Epidermal melanocyte (primary cell): ENCODE measurements around the gene ACTR5.
A peak's percentile ranks its signal among the peaks of the same experiment; 100 is the strongest.
"Not testable (repeated sequence)": the region's sequence is repeated elsewhere in the genome, so short reads cannot be mapped to it uniquely, and the experiment has no call there.

ENCODE experiments used
- DNase-seq: peaks from one replicate; pipeline ENCODE4 v3.0.0; 2011; ENCODE audit warnings: low spot score; ENCODE audit not compliant: insufficient read length

Gene ACTR5

GRCh38 chr20:38764567-38765318, 16.5 kb downstream of the ACTR5 start:
- no peak for DNase-seq

- no peak for DNase-seq
These were observed 17.8 kb downstream of the ACTR5 start for GRCh38 chr20:38766071-38766470.

- DNase-seq, result no peak
These were observed 21.4 kb downstream of the ACTR5 start for GRCh38 chr20:38769376-38770295.

- DNase-seq, result peak; percentile 38
These were observed 22.3 kb downstream of the ACTR5 start for GRCh38 chr20:38770546-38770945.

GRCh38 chr20:38770970-38771369, 22.7 kb downstream of the ACTR5 start:
- DNase-seq, result no peak

- no peak for DNase-seq
These were observed 23.4 kb downstream of the ACTR5 start for GRCh38 chr20:38771621-38772020.

GRCh38 chr20:38774167-38774566, 25.9 kb downstream of the ACTR5 start:
- no peak for DNase-seq

- DNase-seq, result no peak
These were observed 28.1 kb downstream of the ACTR5 start for GRCh38 chr20:38776363-38776762.

GRCh38 chr20:38779247-38780097, 31.2 kb downstream of the ACTR5 start:
- DNase-seq, result no peak

GRCh38 chr20:38782275-38782674, 34.0 kb downstream of the ACTR5 start:
- no peak for DNase-seq

GRCh38 chr20:38787870-38788269, 39.6 kb downstream of the ACTR5 start:
- no peak for DNase-seq

- no peak for DNase-seq
These were observed 41.4 kb downstream of the ACTR5 start for GRCh38 chr20:38789503-38790199.

GRCh38 chr20:38790200-38791053, 42.2 kb downstream of the ACTR5 start:
- DNase-seq, result no peak

- DNase-seq, result no peak
These were observed 43.0 kb downstream of the ACTR5 start for GRCh38 chr20:38791291-38791690.

GRCh38 chr20:38791940-38792339, 43.7 kb downstream of the ACTR5 start:
- DNase-seq, result no peak

- not testable (repeated sequence) for DNase-seq
These were observed 45.8 kb downstream of the ACTR5 start for GRCh38 chr20:38794057-38794456.

- DNase-seq, result no peak
These were observed 50.0 kb downstream of the ACTR5 start for GRCh38 chr20:38798266-38798665.

GRCh38 chr20:38799203-38799602, 50.9 kb downstream of the ACTR5 start:
- no peak for DNase-seq

GRCh38 chr20:38800882-38801281, 52.6 kb downstream of the ACTR5 start:
- no peak for DNase-seq

- DNase-seq, result no peak
These were observed 56.0 kb downstream of the ACTR5 start for GRCh38 chr20:38804221-38804620.
